HG03103 (cell line): ENCODE results near the gene PLXNA2.

Experiments
- ATAC-seq: cut with Tn5 transposase; IDR thresholded peaks from one replicate; pipeline ENCODE4 v1.9.1; 2021; ENCODE audit warnings: low read depth; ENCODE audit not compliant: unreplicated experiment

The PLXNA2 gene

DNA sequence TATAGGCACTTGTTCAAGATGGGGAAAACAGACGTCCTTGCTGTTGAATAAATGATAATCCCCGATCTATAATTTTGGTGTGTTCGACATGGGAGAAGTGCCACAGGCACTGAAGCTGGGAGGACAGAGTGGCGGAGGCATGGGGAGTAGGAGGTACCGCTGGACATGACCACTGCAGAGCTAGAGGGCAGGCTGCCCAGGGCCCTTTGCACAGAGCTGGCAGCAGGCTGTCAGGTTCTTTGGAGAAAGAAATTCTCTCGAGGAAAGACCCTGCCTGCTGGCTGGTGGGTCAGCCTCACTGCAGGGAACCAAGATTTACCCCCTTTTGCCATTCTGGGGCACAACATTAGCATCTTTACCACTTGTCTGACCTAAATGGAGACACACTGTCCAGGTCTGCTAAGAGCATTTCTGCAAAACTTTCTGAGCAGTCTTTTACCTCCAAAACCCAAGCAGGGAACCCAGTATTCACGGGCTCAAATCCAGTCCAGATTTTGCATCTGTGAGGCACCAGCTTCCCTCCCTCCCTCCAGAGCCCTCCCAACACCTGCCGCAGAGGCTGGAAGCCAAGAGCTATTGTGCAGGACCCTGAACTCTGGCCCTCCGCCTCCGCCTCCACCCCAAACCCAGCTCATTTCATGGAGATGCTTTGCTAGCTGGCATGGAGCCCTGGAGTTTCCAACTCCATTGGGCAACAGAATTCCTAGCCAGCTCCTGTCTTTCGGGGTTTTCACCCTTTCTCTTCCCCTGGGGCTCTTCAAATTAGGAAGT, 142.3 kb downstream of the PLXNA2 start:
- ATAC-seq = no peak

DNA sequence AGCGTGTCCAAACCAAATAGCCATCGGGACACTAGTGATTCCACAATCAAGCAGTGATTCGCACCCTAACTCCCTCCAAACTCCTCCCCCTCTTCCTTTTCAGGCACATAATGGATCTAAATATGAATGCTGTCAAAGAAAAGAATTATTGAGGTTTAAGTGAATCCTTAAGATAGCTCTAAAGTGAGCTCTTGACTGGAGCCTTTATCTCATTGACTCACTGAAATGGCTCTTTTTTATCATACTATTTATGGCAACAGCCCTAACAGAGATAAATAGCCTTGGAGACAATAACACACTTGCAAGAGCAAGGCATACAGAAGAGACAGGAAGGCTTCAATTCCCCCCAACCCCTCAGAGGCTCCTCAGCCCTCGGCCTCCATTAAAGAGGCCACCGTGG, 143.3 kb downstream of the PLXNA2 start:
- no peak for ATAC-seq

DNA sequence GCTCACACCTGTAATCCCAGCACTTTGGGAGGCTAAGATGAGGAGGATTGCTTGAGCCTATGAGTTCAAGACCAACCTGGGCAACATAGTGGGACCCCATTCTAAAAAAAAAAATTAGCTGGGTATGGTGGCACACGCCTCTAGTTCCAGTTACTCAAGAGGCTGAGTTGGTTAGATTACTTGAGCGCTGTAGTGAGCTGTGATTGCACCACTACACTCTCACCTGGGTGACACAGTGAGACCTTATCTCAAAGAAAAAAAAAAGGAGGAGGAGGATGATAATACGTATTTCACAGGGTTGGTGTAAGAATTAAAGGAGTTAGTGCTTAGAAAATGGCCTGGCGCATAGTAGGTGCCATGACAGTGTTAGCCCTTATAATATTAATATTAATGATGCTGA, 144.1 kb downstream of the PLXNA2 start:
- ATAC-seq = no peak

DNA sequence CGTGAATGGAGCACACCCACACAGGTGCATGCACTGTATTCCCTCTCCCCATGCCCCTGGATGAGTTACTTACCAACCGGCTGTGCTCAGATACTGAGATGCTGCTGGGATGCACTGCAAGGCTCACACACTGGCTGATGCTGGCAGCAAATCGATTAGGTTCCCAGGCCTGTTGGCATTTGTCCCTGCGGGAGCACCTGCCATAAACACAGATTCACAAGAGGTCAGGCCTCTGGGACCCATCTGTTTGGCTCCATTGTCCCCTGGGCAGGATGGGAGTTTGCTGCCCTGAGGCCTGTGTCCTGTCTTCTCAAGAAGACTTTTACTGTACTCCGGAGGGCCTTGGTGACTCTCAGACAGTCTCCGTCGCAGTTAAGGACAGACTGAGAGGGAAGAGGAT, 145.4 kb downstream of the PLXNA2 start:
- ATAC-seq = no peak

DNA sequence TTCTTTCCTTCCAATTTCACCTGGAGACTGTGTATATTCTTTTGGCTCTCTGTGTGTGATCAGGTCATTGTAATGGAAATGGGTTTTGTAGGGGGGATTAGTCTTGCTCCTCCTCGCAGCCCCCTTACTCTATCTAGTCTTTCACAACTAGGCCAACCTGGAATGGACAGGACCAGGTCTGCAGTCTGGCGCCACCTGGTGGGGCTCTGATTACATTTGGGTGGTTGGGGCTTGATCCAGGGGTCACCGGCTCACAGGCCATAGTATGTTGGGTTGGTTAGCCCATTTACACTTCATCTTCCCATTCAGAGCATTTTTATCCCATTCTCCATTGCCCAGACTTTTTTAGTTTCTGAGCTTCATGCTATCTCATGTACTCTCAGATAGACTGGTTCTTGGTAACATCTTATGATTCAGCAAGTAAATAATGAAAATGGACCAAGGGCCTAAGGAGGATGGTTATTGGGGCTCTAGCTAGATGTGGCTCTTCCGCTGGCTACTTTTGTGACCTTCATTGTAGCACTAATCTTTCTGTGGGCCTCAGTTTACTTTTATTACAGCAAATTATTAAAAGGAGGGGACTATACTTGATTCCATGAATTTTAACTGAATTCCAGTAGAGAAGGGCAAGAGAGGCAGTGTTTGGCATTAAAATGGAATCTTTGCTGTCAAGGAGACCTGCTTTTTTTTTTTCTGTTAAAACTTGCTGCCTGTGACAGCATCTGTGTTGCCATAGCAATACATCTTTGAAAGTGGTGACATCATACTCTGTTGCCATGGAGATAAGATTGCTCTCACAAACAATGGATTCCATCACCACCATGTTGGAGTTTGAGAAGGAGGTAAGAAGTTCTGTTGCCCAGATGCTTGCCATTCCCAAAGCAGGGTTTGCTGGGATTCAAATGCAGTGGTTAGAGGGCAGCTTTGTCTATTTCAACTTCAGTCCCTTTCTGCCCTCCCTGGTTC, 150.1 kb downstream of the PLXNA2 start:
- peak; percentile 58 for ATAC-seq

DNA sequence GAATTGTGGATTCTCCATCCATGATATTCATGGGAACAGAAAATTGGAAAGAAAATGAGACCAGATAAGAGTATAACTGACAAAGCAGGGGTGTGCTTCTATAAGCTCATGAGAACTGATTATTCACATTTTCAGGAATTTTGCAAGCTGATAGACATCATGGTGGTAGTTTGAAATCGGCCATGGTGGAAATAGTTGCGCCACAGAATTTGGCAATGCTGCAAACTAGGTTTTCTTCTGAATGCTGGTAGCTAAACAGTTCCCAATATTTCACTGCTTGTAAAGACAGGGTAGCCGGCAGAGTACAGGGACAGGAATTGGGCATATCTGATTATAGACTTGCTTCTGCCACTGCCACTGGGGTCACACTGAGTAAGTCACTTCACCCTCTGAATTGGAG, 151.1 kb downstream of the PLXNA2 start:
- no peak for ATAC-seq

DNA sequence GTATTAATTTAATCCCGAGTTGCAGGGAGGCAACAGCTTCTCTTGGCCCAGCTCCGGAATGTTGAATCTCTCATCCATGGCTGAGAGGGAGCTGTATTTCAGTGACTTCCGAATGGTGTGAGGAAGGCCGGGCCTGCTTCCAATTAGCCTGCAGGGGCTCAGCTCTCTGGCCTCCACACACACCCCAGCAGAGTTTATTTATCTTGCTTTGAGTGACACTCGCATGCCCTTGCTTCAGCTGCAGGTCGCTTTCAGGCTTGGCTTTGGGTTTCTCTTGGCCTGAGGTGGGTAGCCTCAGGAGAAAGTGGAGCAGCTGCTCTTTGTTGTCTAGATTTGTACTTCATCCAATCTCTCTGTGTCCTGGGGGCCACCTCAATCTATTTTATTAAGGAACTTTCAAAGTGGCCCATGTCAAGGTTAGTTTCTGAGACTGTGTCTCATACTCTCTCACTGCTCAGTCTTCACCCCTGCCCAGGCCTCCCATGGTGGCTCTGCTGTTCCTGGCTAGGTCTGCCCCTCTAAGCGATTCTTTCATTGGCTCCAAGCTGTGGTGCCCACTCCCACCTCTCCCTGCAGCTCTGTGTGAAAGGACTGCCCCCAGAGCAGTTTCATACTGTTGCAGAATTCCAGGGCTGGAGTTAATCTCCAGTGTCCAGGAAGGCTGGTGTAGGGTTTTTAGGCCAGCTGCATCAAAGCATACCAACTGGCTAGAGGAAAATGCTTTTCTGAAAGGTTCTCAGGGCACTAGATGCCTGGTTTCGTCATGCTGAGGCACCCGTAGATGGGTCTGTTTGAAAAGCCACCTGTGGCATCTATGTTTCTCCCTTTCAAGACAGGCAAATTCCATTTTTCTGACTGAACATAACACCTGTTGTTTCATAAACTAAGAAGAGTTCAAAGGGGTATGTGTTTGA, 153.5 kb downstream of the PLXNA2 start:
- no peak for ATAC-seq

DNA sequence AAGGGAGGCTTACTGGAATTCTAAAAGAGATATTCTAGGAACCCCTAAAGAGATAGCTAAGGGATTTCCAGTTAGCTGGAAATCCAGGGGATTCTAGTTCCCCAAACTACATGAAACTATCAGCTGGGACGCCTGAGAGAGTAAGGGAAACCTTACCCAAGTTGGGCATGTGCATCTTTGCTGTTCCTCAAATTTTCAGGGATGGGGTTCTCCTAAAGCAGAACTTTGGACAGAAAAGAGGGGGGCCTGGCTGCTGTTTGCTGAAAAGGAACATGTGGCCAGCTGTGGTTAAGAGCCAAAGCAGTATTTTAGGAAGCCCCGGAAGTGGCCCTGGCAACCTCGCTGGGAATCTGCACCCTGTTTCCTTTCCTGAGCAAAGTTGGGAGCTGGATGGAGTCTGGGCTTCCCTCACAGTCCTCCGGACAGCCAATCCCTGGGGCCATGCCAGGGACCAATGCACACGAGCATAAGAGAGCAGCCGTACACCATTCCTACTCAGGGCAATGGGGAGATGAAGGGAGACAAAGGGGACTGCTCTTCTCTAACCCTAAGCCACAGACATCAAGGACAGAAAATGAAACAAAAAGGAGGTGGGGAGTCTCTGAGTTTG, 154.3 kb downstream of the PLXNA2 start:
- no peak for ATAC-seq

DNA sequence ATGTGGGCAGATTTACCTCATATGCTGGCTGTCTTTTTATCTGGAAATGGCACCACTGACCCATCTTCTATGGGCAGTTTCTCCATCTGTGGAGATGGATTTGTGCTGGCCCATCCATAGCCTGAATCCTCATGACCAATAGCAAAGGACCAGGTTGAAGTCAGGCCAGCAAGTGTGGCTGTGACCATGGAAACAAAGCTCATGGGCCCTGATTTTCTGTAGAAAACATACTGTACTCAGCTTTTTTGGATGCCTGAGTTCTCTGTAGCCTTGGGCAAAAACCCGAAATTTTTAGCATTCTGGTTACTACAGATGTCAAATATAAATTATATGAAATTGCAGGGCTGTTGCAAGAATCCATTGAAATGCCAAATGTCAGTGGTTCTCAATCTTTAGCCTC, 155.0 kb downstream of the PLXNA2 start:
- no peak for ATAC-seq

DNA sequence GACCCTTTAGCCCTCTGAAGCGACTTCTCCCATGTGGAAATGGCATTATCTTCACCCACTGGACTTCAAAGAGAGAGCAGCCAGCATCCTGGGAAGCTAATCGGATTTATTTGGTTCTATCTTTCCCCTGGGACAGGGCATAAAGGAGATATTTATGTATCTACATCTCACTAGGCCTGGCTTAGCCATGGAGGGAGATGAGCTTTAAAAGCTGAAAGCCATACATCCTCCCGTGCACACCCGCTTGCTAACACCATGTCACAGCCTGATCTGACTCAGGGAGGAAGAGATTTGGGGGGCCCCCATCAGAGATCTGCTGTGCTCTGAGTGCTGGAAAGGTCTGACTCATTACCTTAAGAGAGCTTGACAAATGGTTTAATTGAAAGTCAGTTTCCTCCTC, 155.9 kb downstream of the PLXNA2 start:
- ATAC-seq = no peak

DNA sequence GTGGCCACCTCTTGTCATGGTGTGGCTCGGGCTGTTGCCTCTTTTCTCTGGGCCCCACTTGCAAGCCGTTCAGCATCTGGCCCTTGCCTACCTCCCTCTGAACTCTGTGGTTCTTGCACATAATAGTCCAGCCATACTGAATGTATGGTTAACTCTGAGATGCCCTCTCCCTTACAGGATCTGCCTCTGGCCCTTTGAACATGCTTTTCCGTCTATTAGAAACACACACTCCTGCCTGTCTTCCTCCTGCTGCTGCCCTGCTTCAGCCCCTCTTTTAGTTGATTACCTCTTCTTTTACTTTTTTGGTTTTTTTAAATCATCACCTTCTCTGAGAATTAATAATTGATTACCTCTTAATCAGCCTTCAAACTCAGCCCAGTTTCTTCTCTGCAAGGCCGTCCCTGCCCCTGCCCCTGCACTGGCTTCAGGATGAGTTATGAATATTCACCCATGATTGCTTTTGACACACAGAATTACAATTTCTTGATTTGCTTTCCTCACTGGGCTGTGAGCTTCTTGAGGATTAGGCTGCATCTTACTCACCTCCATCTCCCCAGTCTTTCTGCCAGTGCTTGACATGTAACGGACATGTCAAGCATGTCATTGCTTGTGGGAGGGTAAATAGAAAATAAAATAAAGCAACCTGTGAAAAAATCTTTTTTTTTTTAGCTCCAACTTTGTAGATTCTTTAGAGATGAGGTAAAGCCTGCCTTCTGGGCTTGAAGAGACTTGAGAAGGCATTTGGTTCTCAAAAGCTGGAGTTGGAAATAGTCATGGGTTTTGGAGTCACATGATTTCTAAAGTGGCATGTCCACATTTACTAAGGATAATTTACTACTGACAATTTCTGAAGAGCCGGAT, 158.3 kb downstream of the PLXNA2 start:
- ATAC-seq = no peak

DNA sequence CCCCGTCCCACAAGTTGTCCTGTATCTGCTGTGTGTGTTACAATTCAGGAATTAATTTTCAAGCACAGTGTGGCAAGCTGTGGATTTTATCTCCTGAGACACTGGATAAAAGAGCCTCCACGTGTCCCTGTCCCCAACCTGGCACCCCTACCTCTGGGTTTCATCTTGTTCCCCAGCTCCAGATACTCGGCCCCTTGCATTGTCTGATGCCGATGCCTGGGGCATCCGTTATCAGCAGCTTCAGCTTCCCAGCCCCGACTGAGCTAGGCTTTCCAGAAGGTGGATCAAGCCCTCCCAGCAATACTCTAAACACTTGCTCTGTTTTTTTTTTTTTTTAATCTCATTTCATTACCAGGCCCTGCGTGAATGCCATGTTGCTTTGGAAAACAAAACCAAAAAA, 159.4 kb downstream of the PLXNA2 start:
- ATAC-seq = no peak

DNA sequence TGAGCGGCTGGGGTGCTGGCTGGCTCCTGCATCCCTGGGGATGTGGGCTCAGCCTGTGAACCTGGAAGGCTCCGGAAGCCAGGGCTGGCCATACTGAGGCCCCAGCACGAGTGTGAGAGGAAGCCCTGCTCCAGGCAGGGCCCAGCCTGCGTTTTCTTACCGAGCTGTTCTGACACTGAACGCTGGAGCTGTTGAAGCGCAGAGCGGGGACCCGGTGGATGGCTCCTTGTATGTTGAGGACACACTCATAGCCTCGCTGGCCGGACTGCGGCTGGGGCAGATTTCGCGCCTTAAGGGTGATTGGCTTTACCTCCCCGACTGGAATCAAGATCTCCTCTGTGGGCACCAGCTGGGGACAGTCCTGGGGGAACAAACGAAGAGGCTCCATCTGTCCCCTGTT, 160.0 kb downstream of the PLXNA2 start:
- ATAC-seq = no peak

DNA sequence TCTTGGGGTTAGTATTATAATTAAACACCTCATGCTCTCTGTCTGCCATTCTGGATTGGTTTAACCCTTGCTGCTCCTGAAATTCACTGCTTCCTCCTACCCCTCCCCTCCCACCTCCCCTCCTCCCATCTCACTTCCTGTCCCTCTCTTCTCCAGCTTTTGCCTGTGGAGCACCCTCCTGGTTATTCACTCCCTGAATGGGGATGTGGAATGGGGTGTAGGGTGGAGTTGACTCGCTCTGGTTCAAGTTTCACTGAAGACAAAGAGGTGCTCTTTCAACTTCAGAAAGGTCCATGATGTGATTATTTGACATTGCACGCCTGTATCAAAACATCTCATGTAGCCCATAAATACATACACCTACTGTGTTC, 160.5 kb downstream of the PLXNA2 start:
- ATAC-seq = no peak

DNA sequence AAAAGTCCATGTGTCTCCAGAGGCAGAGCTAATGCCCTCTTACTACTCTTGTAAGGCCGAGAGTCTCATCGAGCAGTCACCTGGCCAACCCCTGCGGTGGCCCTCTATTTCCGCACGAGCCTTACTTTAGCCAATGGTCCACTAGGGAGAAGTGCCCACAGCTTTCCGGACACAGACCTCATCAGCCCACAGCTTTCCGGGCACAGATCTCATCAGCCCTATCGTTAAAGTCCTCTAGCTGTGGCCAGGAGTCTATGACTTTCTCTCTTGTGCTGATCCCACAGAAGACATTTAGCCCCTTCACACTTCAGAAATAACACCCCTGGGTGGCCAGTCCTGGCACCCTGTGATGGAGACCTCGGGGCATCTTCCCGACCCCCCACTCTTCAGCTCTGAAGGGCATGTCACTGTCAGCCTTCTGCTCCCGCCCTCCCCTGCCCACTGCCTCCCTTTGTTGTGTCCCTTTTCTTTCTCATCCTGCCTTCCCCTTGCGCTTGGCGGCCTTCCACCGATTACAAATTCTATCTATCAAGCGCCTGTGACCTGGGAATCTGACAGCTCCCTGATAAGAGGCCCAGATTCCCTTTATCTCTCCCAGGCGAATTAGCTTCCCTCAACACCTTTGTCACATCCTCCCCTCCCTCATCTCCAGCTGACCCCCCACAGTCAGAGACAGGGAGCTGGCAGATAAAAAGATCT, 161.0 kb downstream of the PLXNA2 start:
- ATAC-seq = no peak

DNA sequence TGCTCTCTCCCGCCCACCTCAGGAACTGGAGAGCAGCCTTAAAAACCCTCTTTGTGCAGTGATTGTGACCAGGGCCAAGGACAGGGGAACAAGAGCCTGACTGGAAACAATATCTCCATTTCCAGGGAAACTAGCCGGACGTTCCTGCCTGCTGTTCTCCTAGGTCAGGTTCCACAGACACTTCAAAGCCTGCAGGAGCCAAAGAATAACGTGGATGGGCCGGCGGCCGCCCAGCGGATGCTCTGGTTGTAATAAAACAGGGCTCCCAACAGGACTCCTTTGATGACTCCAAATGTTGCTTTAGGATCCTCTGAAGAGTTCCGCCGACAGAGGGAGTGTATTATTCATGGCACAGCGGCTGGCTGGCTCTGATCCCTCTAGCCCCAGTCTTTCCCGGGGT, 162.2 kb downstream of the PLXNA2 start:
- ATAC-seq = no peak

DNA sequence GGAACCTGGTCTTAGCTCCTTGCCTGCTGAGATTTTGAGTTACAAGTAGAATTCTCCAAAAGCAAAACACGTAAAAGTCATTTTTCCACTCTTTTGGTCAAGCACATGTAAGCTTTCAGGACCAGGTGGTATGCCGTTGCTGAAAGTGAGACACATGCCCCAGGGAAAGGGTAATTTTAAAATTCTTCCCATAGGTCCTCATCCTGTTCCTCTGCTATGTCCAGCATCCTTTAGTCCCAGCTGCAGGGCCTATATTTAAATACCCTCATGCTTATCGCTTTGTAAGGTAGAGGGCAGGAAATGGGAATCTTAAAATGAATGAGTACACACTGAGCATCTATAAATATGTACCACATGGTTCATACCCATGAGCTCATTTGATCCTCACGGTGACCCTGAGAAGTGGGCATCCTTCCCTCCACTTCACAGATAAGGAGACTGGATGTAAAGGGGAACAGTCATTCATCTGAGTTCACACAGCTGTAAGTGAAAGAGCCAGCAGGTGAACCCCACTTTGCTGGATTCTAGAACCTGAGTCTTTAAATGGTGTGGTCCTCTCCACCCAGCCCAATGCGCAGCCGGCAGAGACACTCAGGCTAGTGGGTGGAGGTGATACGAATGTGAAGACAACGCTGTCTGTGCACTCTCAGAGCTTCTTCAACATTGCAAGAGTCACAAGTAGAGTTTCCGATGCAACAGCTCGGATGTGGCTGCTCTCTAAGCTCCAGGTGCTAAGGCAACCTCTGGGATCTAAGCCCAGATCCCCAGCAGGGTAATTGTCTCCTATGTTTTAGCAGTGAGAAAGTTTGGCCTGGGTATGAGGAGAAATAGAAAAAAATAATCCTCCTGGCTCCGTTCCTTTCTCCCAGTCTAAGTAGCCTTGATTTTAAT, 163.5 kb downstream of the PLXNA2 start:
- no peak for ATAC-seq

DNA sequence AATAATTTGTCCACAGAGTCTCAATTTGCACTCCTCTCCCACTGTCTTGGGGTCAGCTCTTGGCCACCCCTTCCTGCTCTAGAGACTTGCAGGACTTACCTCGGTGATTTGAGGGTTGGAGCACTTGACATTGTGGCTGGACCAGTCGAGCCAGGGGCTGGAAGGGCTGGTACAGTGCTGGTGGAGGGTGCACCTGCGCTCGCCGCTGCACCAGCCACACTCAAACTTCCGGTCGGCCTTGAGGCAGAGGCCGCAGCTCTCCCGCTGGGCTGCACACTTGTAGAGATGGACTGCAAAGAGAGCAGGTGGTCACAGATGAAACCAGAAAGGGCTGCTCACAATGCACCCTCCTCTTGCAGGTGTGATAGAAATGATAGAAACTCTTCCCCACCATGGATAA, 165.0 kb downstream of the PLXNA2 start:
- ATAC-seq = no peak
